Breast epithelium (tissue), 4 donors: ENCODE data around the gene PTBP3. TPM values are rescaled to one million over a fixed set of nuclear protein-coding genes. Genes with fewer than 3 reads are reported as not detected.
"Not testable (repeated sequence)": the region's sequence is repeated elsewhere in the genome, so short reads cannot be mapped to it uniquely, and the experiment has no call there.

Experiments
- DNase-seq, 2 donors: peaks; one replicate each; pipeline ENCODE4 v3.0.0-alpha.2; 2019; ENCODE audit warnings: low spot score in 2 of 2
- H3K27ac ChIP-seq, 2 donors: fragments of 200-600 bp; sonication (generic) in 1 of 2; one replicate each; pipeline ENCODE4 v1.5.1; 2016 to 2019; ENCODE audit warnings: mild to moderate bottlenecking in 1 of 2
- H3K27me3 ChIP-seq, 2 donors: fragments of 200-600 bp; sonication (generic) in 1 of 2; one replicate each; pipeline versions ENCODE4 v1.5.1 to v1.6.0; 2017 to 2019; ENCODE audit warnings: control low read depth in 1 of 2, mild to moderate bottlenecking in 1 of 2
- H3K36me3 ChIP-seq: fragments of 200-600 bp; one replicate; pipeline ENCODE4 v1.5.1; 2019
- H3K4me1 ChIP-seq, 2 donors: fragments of 200-600 bp; sonication (generic); one replicate each; pipeline ENCODE4 v1.5.1; 2016 to 2019; ENCODE audit warnings: control low read depth in 1 of 2
- H3K4me3 ChIP-seq, 3 donors: fragments of 200-600 bp; sonication (generic); 1 replicate in 2 of 3; 2 replicates in 1 of 3; pipeline ENCODE4 v1.5.1; 2016 to 2019; ENCODE audit warnings: mild to moderate bottlenecking in 3 of 3, moderate library complexity in 2 of 3
- H3K9me3 ChIP-seq, 2 donors: fragments of 200-600 bp; sonication (generic) in 1 of 2; one replicate each; pipeline ENCODE4 v1.5.1; 2016 to 2019; ENCODE audit warnings: control low read depth in 1 of 2
- POLR2A ChIP-seq: fragments of 450-650 bp; IDR thresholded peaks from one replicate; pipeline ENCODE4 v1.6.1; 2016; ENCODE audit warnings: antibody characterized with exemption, mild to moderate bottlenecking, moderate library complexity
- POLR2AphosphoS5 ChIP-seq, 3 donors: sonication (generic); formaldehyde crosslinking; IDR thresholded peaks; one replicate each; pipeline ENCODE4 v1.6.1; 2017; ENCODE audit warnings: antibody characterized with exemption in 3 of 3
- intact Hi-C: fragments of 100-400 bp; cut with DNase I; formaldehyde crosslinking; loops from one replicate; pipeline ENCODE4 v1.15.1; 2023; ENCODE audit warnings: low total_unique reads
- total RNA-seq, 3 donors: library from RNA; depleted of rRNA; stranded (reverse); fragments of >200 nt; gene quantifications; one replicate each; pipeline ENCODE4 v1.1.0, GENCODE V29; 2016
- TF ChIP-seq, protein P1 (sequence below), 3 donors: fragments of 450-650 bp; IDR thresholded peaks; one replicate each; pipeline ENCODE4 v1.5.1; 2016 to 2017; ENCODE audit warnings: antibody characterized with exemption in 3 of 3, mild to moderate bottlenecking in 3 of 3, moderate library complexity in 3 of 3

The PTBP3 gene
- total RNA-seq, 3 donors from 2014 or later, result 30.6 to 80.2 (median 50.5) TPM

DNA sequence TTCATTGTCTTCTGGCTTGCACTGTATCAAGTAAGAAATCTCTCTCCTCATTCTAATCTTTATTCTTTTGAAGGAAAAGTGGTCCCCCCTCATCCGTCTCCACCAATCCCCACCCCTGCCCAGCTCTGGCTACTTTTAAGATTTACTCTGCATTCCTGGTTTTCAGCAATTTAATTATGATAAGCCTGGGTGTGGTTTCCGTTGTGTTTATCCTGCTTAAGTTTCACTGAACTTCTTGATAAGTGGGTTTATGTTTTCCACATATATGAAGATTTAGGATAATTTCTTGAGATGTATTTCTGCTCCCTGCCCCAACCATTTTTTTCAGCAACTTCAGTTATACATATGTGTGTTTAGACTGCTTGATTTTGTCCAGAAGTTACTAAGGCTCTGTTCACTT is 46.5 kb downstream of the PTBP3 start:
- Histone ChIP-seq H3K27me3 (no peaks in the 10 kb centered on the region), H3K4me1 (no peaks in the 10 kb centered on the region), H3K36me3 (no peaks in the 10 kb centered on the region), H3K9me3 (peaks cover 12 to 14% of the 10 kb centered on the region in 2 donors), H3K27ac (no peak overlapping the region), H3K4me3 (no peak overlapping the region)
- DNase-seq, result no peak
- TF ChIP-seq, protein P1, sequence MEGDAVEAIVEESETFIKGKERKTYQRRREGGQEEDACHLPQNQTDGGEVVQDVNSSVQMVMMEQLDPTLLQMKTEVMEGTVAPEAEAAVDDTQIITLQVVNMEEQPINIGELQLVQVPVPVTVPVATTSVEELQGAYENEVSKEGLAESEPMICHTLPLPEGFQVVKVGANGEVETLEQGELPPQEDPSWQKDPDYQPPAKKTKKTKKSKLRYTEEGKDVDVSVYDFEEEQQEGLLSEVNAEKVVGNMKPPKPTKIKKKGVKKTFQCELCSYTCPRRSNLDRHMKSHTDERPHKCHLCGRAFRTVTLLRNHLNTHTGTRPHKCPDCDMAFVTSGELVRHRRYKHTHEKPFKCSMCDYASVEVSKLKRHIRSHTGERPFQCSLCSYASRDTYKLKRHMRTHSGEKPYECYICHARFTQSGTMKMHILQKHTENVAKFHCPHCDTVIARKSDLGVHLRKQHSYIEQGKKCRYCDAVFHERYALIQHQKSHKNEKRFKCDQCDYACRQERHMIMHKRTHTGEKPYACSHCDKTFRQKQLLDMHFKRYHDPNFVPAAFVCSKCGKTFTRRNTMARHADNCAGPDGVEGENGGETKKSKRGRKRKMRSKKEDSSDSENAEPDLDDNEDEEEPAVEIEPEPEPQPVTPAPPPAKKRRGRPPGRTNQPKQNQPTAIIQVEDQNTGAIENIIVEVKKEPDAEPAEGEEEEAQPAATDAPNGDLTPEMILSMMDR (IDR thresholded peaks at IDR 0.05), result no peak
- TF ChIP-seq POLR2A (no peak), POLR2AphosphoS5 (IDR thresholded peaks at IDR 0.05) (no peak)
- intact Hi-C loops, result loop anchor here (10.0 kb wide), 1 partner anchor 1618 kb away; no protein-coding TSS in a partner anchor

DNA sequence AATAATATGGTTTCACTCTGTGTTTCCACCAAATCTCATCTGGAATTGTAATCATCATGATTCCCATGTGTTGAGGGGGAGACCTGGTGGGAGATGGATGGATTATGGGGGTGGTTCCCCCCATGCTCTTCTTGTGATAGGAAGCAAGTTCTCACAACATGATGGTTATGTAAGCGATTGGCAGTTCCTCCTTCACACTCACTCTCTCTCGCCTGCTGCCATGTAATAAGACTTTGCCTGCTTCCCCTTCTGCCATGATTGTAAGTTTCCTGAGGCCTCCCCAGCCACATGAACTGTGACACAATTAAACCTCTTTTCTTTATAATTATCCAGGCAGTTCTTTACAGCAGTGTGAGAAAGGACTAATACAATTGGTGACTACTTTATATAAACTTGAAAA is 48.4 kb downstream of the PTBP3 start:
- Histone ChIP-seq H3K4me3 (no peak overlapping the region), H3K9me3 (peaks cover 12 to 14% of the 10 kb centered on the region in 2 donors), H3K36me3 (no peaks in the 10 kb centered on the region), H3K27ac (no peak overlapping the region), H3K27me3 (no peaks in the 10 kb centered on the region), H3K4me1 (no peaks in the 10 kb centered on the region)
- intact Hi-C loops, result loop anchor here (10.0 kb wide), 1 partner anchor 1620 kb away; no protein-coding TSS in a partner anchor
- TF ChIP-seq, protein P1 (IDR thresholded peaks at IDR 0.05), result no peak
- no peak for TF ChIP-seq POLR2AphosphoS5 (IDR thresholded peaks at IDR 0.05)
- no peak for TF ChIP-seq POLR2A
- DNase-seq, result no peak

DNA sequence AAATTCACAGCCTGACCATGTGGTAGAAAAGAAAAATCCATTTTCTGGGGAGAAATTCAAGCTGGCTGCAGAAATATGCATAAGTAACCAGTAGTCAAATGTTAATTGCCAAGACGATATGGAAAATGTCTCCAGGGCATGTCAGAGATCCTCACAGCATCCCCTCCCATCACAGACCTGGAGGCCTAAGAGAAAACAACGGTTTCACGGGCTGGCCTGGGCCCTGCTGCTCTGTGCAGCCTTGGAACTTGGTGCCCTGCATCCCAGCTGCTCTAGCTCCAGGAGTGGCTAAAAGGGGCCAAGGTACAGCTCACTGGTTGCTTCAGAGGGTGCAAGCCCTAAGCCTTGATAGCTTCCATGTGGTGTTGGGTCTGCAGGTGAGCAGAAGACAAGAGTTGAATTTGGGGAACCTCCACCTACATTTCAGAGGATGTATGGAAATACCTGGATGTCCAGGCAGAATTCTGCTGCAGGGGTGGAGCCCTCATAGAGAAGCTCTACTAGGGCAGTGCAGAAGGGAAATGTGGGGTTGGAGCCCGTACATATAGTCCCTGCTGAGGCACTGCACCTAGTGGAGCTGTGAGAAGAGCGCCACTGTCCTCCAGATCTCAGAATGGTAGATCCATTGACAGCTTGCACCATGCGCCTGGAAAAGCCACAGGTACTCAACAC is 49.7 kb downstream of the PTBP3 start:
- H3K27me3 ChIP-seq, result no peaks in the 10 kb centered on the region
- no peak overlapping the region for H3K27ac ChIP-seq
- TF ChIP-seq POLR2AphosphoS5 (IDR thresholded peaks at IDR 0.05), result no peak
- TF ChIP-seq, protein P1 (IDR thresholded peaks at IDR 0.05), result no peak
- no peak for TF ChIP-seq POLR2A
- H3K4me1 ChIP-seq, result no peaks in the 10 kb centered on the region
- H3K36me3 ChIP-seq, result no peaks in the 10 kb centered on the region
- H3K4me3 ChIP-seq, result no peak overlapping the region
- DNase-seq, result no peak
- H3K9me3 ChIP-seq, result peaks cover 12 to 14% of the 10 kb centered on the region in 2 donors
- intact Hi-C loops, result loop anchor here (10.0 kb wide), 1 partner anchor 1621 kb away; no protein-coding TSS in a partner anchor

DNA sequence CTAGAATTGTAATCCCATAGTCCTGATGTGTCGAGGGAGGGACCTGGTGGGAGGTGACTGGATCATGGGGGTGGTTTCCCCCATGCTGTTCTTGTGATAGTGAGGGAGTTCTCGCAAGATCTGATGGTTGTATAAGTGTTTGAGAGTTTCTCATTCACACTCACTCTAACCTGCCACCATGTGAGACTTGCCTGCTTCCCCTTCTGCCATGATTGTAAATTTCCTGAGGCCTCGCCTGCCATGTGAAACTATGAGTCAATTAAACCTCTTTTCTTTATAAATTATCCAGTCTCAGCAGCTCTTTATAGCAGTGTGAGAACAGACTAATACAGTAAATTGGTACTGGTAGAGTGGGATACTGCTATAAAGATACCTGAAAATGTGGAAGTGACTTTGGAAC is 50.6 kb downstream of the PTBP3 start:
- peaks cover 12 to 14% of the 10 kb centered on the region in 2 donors for H3K9me3 ChIP-seq
- not testable (repeated sequence) for H3K4me1 ChIP-seq, H3K27ac ChIP-seq, H3K4me3 ChIP-seq, DNase-seq, H3K27me3 ChIP-seq, H3K36me3 ChIP-seq
- intact Hi-C loops, result loop anchor here (10.0 kb wide), 1 partner anchor 1622 kb away; no protein-coding TSS in a partner anchor

DNA sequence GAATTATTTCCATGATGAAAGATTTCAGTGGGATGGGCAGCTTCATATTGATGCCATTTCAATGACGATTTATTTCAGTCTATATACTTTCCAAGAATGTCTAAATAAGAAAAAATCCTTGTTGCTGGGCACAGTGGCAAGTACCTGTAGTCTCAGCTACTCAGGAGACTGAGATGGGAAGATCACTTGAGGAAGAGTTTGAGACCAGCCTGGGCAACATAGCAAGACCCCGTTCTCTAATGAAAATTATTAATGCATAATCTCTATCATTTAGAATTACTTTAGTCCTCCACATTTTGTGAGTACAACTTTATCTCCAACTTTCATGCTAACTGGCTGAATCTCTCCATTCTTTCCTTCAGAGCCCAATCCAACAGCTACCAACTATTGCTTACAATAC is 52.5 kb downstream of the PTBP3 start:
- Histone ChIP-seq H3K4me3 (no peak overlapping the region), H3K9me3 (peaks cover 12 to 14% of the 10 kb centered on the region in 2 donors), H3K4me1 (no peaks in the 10 kb centered on the region), H3K27ac (no peak overlapping the region), H3K27me3 (no peaks in the 10 kb centered on the region), H3K36me3 (no peaks in the 10 kb centered on the region)
- TF ChIP-seq POLR2AphosphoS5 (IDR thresholded peaks at IDR 0.05) (no peak), POLR2A (no peak)
- TF ChIP-seq, protein P1 (IDR thresholded peaks at IDR 0.05), result no peak
- intact Hi-C loops, result loop anchor here (10.0 kb wide), 1 partner anchor 1624 kb away; no protein-coding TSS in a partner anchor
- DNase-seq, result no peak
